ENCODE measurements around the gene NFIX. TPM values are rescaled to one million over a fixed set of nuclear protein-coding genes. Genes with fewer than 3 reads are reported as not detected.
A peak's percentile ranks its signal among the peaks of the same experiment; 100 is the strongest.

NFIX gene
- total and polyA plus RNA-seq, 2 donors (not counting 1 experiment from before 2014, with no cell fraction given): 35.7 to 74.8 TPM

DNA sequence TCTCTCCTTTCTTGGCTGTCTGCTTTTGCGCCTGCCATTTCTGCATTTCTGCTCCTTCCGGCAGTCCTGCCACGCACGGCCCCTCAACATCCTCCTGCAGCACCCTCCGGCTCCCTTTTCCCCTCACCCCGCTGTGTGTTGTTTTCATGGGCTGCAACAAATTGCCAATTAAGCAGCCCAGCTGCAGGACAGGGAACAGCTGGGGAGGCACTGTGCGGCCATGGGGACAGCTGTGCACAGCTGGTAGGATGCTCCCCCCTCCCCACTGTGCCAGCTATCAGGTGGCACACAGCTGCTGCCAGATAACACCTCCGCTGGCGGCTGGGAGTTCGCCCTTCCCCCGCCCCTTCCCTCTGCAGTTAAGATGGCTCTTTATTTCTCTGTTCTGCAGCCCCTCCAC is 82.0 kb downstream of the NFIX start:
- Histone ChIP-seq H2AFZ (ENCODE audit: low read length) (no peak overlapping the region), H3K27ac (ENCODE audit: insufficient read depth, low read length) (peak overlapping the region; percentile 39), H3K9me3 (ENCODE audit: control insufficient read depth, insufficient read depth, low read depth, low read length) (no peaks in the 10 kb centered on the region), H3K36me3 (ENCODE audit: control insufficient read depth, insufficient read depth, low read length) (peaks cover 32% of the 10 kb centered on the region), H3K4me1 (ENCODE audit: control insufficient read depth, extremely low read depth, insufficient read depth, low read length) (peaks cover 26% of the 10 kb centered on the region), H3K79me2 (ENCODE audit: control insufficient read depth, insufficient read depth, low read length) (peaks cover 5% of the 10 kb centered on the region), H3K9ac (ENCODE audit: insufficient read depth, low read length) (no peak overlapping the region), H3K27me3 (ENCODE audit: control insufficient read depth, insufficient read depth, low read length) (no peaks in the 10 kb centered on the region), H4K20me1 (ENCODE audit: control insufficient read depth, extremely low read depth, insufficient read depth, low read length) (no peaks in the 10 kb centered on the region), H3K4me2 (ENCODE audit: extremely low read depth, insufficient read depth, low read length) (no peak overlapping the region), H3K4me3 (replicated peaks in 1 of 4; ENCODE audit: control extremely low read depth in 1 of 4, insufficient read depth in 1 of 4, low read depth in 3 of 4, low read length in 4 of 4) (no peak overlapping the region)
- peak in 1 of 2 donors; percentile 39 for DNase-seq (ENCODE audit: low read depth in 2 of 2)
- TF ChIP-seq, protein P1, sequence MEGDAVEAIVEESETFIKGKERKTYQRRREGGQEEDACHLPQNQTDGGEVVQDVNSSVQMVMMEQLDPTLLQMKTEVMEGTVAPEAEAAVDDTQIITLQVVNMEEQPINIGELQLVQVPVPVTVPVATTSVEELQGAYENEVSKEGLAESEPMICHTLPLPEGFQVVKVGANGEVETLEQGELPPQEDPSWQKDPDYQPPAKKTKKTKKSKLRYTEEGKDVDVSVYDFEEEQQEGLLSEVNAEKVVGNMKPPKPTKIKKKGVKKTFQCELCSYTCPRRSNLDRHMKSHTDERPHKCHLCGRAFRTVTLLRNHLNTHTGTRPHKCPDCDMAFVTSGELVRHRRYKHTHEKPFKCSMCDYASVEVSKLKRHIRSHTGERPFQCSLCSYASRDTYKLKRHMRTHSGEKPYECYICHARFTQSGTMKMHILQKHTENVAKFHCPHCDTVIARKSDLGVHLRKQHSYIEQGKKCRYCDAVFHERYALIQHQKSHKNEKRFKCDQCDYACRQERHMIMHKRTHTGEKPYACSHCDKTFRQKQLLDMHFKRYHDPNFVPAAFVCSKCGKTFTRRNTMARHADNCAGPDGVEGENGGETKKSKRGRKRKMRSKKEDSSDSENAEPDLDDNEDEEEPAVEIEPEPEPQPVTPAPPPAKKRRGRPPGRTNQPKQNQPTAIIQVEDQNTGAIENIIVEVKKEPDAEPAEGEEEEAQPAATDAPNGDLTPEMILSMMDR (conservative IDR thresholded peaks at IDR 0.05 in 1 of 2, IDR thresholded peaks at IDR 0.05 in 1 of 2; ENCODE audit: low read depth in 1 of 2, low read length in 2 of 2): no peak
- no peak for TF ChIP-seq EZH2 (IDR thresholded peaks at IDR 0.05; ENCODE audit: low read length, missing control alignments)

DNA sequence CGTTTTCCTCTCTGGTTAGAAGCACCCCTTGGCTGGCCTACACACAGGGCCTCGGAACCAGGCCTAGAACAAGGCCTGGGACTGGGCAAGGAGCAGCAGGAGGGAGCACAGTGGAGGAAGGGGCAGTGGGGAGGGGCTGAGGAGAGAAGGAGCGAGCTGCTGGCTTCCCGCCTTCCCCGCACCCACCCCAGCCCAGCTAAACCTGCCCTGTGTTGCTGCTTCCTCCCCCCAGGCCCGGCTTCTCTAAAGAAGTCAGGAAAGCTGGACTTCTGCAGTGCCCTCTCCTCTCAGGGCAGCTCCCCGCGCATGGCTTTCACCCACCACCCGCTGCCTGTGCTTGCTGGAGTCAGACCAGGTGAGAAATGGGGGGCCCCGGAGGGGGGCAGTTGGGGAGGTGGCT is 83.1 kb downstream of the NFIX start:
- Histone ChIP-seq H3K36me3 (ENCODE audit: control insufficient read depth, insufficient read depth, low read length) (peaks cover 36% of the 10 kb centered on the region), H3K79me2 (ENCODE audit: control insufficient read depth, insufficient read depth, low read length) (peaks cover 3% of the 10 kb centered on the region), H2AFZ (ENCODE audit: low read length) (no peak overlapping the region), H3K27me3 (ENCODE audit: control insufficient read depth, insufficient read depth, low read length) (no peaks in the 10 kb centered on the region), H3K4me3 (replicated peaks in 1 of 4; ENCODE audit: control extremely low read depth in 1 of 4, insufficient read depth in 1 of 4, low read depth in 3 of 4, low read length in 4 of 4) (no peak overlapping the region), H3K27ac (ENCODE audit: insufficient read depth, low read length) (peak overlapping the region; percentile 34), H3K9ac (ENCODE audit: insufficient read depth, low read length) (no peak overlapping the region), H4K20me1 (ENCODE audit: control insufficient read depth, extremely low read depth, insufficient read depth, low read length) (no peaks in the 10 kb centered on the region), H3K9me3 (ENCODE audit: control insufficient read depth, insufficient read depth, low read depth, low read length) (no peaks in the 10 kb centered on the region), H3K4me2 (ENCODE audit: extremely low read depth, insufficient read depth, low read length) (no peak overlapping the region), H3K4me1 (ENCODE audit: control insufficient read depth, extremely low read depth, insufficient read depth, low read length) (peaks cover 27% of the 10 kb centered on the region)
- TF ChIP-seq, protein P1 (conservative IDR thresholded peaks at IDR 0.05 in 1 of 2, IDR thresholded peaks at IDR 0.05 in 1 of 2; ENCODE audit: low read depth in 1 of 2, low read length in 2 of 2): no peak
- TF ChIP-seq EZH2 (IDR thresholded peaks at IDR 0.05; ENCODE audit: low read length, missing control alignments): no peak
- DNase-seq (ENCODE audit: low read depth in 2 of 2): no peak

DNA sequence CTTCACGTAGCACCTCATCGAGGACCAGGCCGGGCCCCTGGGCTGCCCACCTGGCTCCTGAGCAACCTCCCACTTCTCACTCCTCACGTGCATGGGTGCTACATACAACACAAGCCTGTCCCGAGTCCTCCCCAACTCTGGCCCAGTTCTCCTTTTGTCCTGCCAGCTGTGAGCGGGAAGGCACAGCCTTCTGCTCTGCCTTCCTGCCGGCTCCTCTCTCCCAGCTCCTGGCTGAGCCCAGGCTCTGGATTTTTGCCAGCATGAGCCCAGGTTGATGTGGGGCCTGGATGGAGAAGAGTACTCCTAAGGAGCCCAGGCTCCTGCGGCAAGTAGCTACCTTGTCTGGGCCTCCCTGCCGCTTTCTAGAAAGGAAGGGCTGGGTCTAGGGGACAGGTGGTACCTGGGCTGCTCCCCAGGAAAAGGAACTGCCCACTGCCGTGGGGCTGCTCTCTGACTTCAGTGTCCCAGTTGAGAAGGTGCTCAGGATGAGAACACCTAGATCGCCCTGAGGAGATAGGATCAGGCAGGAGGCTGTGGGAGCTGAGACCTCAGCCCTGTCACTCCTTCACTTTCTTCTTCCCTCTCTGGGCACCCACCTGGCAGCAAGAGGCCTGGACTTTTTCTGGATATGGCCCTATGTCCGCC is 83.7 kb downstream of the NFIX start:
- Histone ChIP-seq H3K27ac (ENCODE audit: insufficient read depth, low read length) (peak overlapping the region; percentile 50), H3K4me3 (replicated peaks in 1 of 4; ENCODE audit: control extremely low read depth in 1 of 4, insufficient read depth in 1 of 4, low read depth in 3 of 4, low read length in 4 of 4) (no peak overlapping the region), H2AFZ (ENCODE audit: low read length) (no peak overlapping the region), H4K20me1 (ENCODE audit: control insufficient read depth, extremely low read depth, insufficient read depth, low read length) (no peaks in the 10 kb centered on the region), H3K4me2 (ENCODE audit: extremely low read depth, insufficient read depth, low read length) (peak overlapping the region; percentile 54), H3K4me1 (ENCODE audit: control insufficient read depth, extremely low read depth, insufficient read depth, low read length) (peaks cover 27% of the 10 kb centered on the region), H3K27me3 (ENCODE audit: control insufficient read depth, insufficient read depth, low read length) (no peaks in the 10 kb centered on the region), H3K9ac (ENCODE audit: insufficient read depth, low read length) (no peak overlapping the region), H3K36me3 (ENCODE audit: control insufficient read depth, insufficient read depth, low read length) (peaks cover 33% of the 10 kb centered on the region), H3K9me3 (ENCODE audit: control insufficient read depth, insufficient read depth, low read depth, low read length) (no peaks in the 10 kb centered on the region), H3K79me2 (ENCODE audit: control insufficient read depth, insufficient read depth, low read length) (peaks cover 2% of the 10 kb centered on the region)
- no peak for TF ChIP-seq EZH2 (IDR thresholded peaks at IDR 0.05; ENCODE audit: low read length, missing control alignments)
- TF ChIP-seq, protein P1 (conservative IDR thresholded peaks at IDR 0.05 in 1 of 2, IDR thresholded peaks at IDR 0.05 in 1 of 2; ENCODE audit: low read depth in 1 of 2, low read length in 2 of 2): no peak
- DNase-seq (ENCODE audit: low read depth in 2 of 2): peak in 1 of 2 donors; percentile 20
